Measurements from ENCODE around the gene UNC50.

UNC50 gene, protein sequence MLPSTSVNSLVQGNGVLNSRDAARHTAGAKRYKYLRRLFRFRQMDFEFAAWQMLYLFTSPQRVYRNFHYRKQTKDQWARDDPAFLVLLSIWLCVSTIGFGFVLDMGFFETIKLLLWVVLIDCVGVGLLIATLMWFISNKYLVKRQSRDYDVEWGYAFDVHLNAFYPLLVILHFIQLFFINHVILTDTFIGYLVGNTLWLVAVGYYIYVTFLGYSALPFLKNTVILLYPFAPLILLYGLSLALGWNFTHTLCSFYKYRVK

DNA sequence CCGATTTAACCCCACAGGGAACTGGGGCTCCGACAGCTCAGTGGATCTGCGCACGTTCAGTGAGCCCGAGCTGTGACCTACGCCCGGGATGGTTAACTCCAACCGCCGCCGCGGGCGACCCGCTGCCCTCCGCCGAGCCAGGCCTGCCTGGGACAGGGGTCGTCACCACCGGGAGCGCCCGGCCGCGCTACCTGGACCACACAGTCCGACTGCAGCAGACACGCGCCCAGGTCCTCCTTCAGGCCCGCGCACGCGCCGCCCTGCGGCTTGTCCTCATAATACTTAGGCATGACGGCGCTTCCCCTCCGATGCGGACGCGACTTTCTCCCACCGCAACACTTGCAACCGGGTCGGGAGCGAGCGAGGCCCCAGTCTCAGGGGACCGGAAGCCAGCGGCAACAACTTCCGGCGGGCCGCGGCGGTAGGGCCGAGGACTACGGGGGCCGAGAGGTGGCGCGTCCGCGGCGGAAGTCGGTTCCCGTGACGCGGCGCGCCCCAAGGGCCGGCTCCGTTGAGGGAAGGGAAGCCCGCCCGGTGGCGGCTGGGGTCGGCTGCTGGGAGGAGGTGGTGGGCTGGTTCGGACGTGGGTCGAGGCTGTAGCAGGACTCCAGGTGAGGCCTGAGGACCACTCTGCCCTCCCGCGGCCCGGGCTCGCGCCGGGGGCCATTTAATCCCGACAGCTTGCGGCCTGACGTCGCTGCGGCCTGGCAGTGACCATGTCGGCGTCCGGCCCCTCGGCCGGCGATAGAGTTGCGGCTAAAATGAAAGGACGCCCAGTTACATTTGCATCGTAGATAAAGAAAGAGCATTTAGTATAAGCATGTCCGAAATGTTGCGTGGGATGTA, at the start of gene UNC50, which contains the start of gene COA5:
Gene UNC50 (plus strand): TSS at position 474 of the 846 bp plus-strand sequence. CDS start 1,171 bp downstream, outside the sequence.
Gene COA5 (minus strand): TSS at position 397 of the 846 bp plus-strand sequence. CDS start 107 bp downstream, at position 290.
- Mint-ChIP-seq H3K27ac (peak within 1 kb of the TSS; percentile 97), H3K9me3 (no peaks in the 10 kb centered on the region), H3K36me3 (peaks cover 6% of the 10 kb centered on the region), H3K27me3 (no peaks in the 10 kb centered on the region), H3K4me1 (peaks cover 40% of the 10 kb centered on the region), H3K4me3 (peak within 1 kb of the TSS; percentile 97)
- peak; percentile 82 to 86 for DNase-seq (ENCODE audit: low spot score in 2 of 2)
- ATAC-seq (ENCODE audit: low read depth), result peak; percentile 87

DNA sequence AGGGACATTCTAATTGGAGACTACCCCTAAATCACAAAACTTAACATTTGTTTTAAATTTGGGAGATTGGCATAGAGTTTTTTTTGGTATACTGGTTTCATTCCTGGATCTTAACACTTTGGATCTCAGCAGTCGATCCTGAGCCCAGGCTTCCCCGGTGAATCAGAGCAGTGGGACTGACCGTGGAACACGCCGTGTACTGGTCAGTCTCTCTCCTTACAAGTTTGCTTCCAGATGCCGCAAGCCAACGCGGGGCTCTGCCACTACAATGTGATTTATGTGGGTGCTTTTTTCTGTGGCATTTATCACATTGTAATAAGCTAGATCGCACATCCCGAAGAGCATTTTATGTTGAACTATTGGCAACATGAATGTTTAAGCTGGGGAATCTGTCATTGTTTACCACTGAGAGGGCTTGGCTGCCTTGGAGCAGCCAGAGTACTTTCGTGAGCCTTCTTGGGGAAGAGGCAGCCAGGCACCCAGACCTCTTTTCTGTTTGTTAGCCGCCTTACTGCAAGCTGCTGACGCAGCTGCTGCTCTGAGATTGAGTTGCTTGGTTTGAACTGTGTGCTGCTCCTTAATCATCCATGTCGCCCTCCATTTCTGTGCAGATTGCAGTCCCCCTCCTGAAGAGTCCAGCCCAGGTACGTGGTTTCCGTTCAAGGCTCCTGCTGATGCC, 49.4 kb upstream of the UNC50 start:
- DNase-seq (ENCODE audit: low spot score in 2 of 2) (no peak), ATAC-seq (ENCODE audit: low read depth) (no peak)
- H3K36me3 Mint-ChIP-seq, result peaks cover 10% of the 10 kb centered on the region
- H3K27ac Mint-ChIP-seq, result peak overlapping the region; percentile 68
- no peaks in the 10 kb centered on the region for H3K27me3 Mint-ChIP-seq
- H3K4me1 Mint-ChIP-seq, result peaks cover 19% of the 10 kb centered on the region
- no peaks in the 10 kb centered on the region for H3K9me3 Mint-ChIP-seq
- no peak overlapping the region for H3K4me3 Mint-ChIP-seq

DNA sequence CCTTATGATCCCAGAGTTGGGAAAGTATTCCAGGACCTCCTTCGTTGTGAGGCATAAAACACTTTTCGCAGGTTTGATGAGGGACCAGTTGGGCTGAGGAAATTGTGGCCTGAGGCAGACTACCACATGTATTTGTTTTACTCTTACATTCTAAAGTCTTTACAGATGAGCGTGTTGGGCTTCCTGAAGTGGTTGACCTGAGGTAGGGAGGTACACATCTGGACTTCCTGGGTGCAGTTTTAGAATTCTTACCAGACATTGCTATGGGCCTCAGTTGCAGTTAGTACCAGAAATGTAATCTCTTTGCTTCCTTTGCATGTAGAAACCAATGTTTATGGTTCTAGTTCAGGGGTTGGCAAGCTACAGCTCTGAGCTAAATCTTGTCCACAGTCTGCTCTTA, 48.8 kb upstream of the UNC50 start:
- no peak overlapping the region for H3K4me3 Mint-ChIP-seq

DNA sequence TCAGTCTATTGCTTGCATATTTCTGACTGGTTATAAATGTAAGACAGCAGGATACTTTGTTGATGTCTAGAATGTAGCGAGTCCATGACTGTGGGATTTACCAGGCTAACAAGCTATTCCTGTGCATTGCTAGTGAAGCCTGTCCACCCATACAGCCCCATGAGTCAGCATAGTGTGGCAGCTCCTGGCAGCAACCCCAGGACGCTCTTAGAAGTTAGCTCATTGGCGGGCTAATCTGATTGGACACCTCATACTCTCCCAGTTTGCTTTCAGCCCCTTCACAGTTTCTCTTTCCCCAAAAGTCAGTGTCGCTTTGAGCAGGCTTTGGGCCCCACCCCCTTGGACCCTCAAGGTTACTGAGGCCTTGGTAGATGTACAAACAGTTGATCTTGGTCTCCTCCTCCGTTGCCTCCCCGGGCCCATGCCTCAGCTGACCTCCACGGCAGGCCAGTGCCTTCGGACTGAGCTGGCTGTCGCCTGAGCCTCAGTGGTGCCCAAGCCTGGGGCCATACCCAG, 48.1 kb upstream of the UNC50 start:
- Mint-ChIP-seq H3K9me3 (no peaks in the 10 kb centered on the region), H3K27ac (no peak overlapping the region), H3K36me3 (peaks cover 7% of the 10 kb centered on the region), H3K27me3 (no peaks in the 10 kb centered on the region), H3K4me1 (peaks cover 19% of the 10 kb centered on the region), H3K4me3 (no peak overlapping the region)
- no peak for DNase-seq (ENCODE audit: low spot score in 2 of 2)
- no peak for ATAC-seq (ENCODE audit: low read depth)

More for the DNA sequence above, 48.8 kb upstream of the UNC50 start:
- peak overlapping the region; percentile 68 for H3K27ac Mint-ChIP-seq
- peaks cover 10% of the 10 kb centered on the region for H3K36me3 Mint-ChIP-seq
- H3K4me1 Mint-ChIP-seq, result peaks cover 19% of the 10 kb centered on the region
- H3K9me3 Mint-ChIP-seq, result no peaks in the 10 kb centered on the region
- ATAC-seq (ENCODE audit: low read depth), result no peak
- DNase-seq (ENCODE audit: low spot score in 2 of 2), result no peak
- H3K27me3 Mint-ChIP-seq, result no peaks in the 10 kb centered on the region

DNA sequence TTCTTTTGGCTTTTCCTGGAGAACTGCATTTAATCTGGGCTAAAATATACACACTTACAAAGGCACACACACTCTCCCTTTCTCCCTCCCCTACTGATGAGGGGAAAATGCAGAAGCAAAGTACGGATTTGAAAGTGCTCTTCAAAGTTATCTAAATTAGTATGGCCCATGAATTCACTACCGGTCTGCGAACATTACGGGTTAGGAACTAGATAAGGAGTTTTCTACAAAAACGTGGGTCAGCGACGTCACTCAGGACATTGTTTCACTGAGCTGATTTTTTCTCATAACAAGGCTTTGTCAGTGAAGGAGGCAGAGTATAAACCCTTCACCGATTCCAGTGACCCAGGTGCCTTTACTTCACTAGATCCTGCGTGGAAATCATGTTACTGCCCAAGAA, 47.4 kb upstream of the UNC50 start:
- ATAC-seq (ENCODE audit: low read depth) (no peak), DNase-seq (ENCODE audit: low spot score in 2 of 2) (no peak)
- Mint-ChIP-seq H3K9me3 (no peaks in the 10 kb centered on the region), H3K27me3 (no peaks in the 10 kb centered on the region), H3K36me3 (peaks cover 6% of the 10 kb centered on the region), H3K27ac (no peak overlapping the region), H3K4me1 (peaks cover 15% of the 10 kb centered on the region), H3K4me3 (no peak overlapping the region)

DNA sequence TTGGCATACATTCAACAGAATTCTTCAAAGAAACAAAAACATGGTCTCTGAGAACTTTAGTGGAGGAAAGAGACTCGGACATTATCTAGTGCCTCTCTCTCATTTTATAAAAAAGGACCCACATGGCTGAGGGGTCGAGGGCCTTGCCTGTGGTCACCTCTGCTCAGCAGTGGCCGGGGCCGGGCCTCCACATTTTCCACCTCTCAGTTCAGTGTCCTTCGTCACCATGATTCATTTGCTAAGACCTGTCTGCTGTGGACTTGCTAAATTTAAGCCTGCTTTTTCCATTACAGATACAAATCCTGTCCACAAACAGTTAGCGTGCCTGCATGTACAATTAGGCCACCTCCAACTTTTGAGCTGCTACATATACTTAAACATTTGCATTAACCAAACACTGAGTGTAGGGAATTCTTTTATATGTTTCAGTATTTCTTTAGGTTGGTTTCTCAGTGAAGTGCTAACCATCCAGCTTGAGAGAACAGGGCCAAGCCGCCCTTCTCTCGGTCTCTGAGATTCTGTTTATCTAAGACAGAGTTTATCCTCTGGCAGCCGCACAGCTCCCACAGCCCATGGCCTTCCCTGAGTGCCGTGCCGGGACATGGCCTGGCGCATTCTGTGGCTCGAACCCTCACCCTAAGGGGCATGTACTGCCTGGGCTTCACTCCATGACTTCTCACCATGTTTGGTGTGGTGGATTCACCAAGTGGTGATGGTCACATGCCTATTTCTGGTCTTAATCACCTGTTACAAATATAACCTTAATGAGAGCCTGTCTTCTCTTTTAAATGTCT, 46.3 kb upstream of the UNC50 start:
- Mint-ChIP-seq H3K27ac (no peak overlapping the region), H3K9me3 (no peaks in the 10 kb centered on the region), H3K36me3 (peaks cover 14% of the 10 kb centered on the region), H3K4me1 (peaks cover 8% of the 10 kb centered on the region), H3K27me3 (no peaks in the 10 kb centered on the region), H3K4me3 (no peak overlapping the region)
- DNase-seq (ENCODE audit: low spot score in 2 of 2) (no peak), ATAC-seq (ENCODE audit: low read depth) (no peak)

DNA sequence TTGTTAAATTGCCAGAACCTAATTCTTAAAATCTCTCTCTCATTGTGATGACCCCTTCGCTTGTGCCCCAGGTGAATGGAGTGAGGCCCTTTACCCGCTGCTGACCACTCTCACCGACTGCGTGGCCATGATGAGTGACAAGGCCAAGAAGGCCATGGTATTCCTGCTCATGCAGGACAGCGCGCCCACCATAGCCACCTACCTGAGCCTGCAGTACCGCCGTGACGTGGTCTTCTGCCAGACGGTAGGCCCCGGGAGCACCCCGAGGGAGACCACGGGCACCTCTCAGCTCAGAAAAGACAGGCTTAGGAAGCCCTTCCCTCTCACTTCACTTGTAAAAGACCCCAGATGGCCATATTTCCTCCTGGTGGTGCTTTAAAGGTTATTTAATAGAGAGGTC, 45.0 kb upstream of the UNC50 start:
- peaks cover 8% of the 10 kb centered on the region for H3K4me1 Mint-ChIP-seq
- no peak for DNase-seq (ENCODE audit: low spot score in 2 of 2)
- H3K4me3 Mint-ChIP-seq, result no peak overlapping the region
- peaks cover 15% of the 10 kb centered on the region for H3K36me3 Mint-ChIP-seq
- no peak for ATAC-seq (ENCODE audit: low read depth)
- no peaks in the 10 kb centered on the region for H3K9me3 Mint-ChIP-seq
- no peak overlapping the region for H3K27ac Mint-ChIP-seq
- H3K27me3 Mint-ChIP-seq, result no peaks in the 10 kb centered on the region

DNA sequence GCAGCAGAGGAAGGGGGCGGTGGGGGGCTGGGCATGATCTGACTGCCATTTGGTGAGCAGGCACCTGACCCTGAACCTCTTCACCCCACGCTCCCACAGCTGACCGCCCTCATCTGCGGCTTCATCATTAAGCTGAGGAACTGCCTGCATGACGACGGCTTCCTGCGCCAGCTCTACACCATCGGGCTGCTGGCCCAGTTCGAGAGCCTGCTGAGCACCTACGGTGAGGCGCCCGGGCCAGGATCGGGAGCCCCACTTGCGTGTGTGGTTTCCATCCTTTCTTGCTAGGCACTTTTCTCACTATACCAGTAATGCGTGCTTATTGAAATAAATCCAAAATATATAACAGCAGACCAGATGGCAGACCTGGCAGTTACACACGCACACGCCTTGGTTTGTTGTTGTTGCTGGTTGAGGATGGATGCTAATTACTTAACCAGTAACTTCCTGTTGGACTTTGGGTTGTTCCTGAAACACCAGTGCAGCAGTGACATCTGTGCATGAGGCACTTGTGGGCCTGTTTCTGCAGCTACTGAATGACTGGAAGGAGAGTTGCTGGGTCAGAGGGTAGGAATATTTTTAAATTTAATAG, 43.8 kb upstream of the UNC50 start:
- H3K9me3 Mint-ChIP-seq, result no peaks in the 10 kb centered on the region
- H3K4me1 Mint-ChIP-seq, result peaks cover 7% of the 10 kb centered on the region
- no peak overlapping the region for H3K27ac Mint-ChIP-seq
- peaks cover 18% of the 10 kb centered on the region for H3K36me3 Mint-ChIP-seq
- H3K4me3 Mint-ChIP-seq, result no peak overlapping the region
- ATAC-seq (ENCODE audit: low read depth) (no peak), DNase-seq (ENCODE audit: low spot score in 2 of 2) (no peak)
- no peaks in the 10 kb centered on the region for H3K27me3 Mint-ChIP-seq

DNA sequence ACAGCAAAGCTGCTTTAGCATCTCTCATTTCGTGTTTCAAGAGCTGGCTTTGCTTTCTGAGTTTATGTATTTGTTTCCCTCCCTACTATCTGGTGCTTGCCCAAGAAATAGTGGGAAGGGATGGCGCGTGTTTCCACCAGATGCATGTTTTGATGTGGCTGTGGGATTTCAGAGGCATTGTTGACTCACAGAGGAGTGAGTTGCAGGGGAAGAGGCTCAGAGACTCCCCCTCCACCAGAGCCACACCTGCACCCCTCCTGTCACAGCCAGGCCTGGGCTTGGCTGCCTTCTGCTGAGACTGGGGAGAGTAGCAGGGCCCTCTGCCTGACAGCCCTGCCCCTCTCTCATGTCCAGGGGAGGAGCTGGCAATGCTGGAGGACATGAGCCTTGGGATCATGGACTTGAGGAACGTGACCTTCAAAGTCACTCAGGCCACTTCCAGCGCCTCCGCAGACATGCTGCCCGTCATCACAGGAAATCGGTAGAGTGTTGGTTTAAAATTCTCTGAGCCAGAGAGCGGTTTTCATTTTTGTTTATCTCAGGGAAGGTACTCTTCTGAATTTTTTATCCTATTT, 43.0 kb upstream of the UNC50 start:
- no peak for DNase-seq (ENCODE audit: low spot score in 2 of 2)
- Mint-ChIP-seq H3K4me3 (no peak overlapping the region), H3K9me3 (no peaks in the 10 kb centered on the region), H3K36me3 (peaks cover 26% of the 10 kb centered on the region), H3K4me1 (peaks cover 3% of the 10 kb centered on the region), H3K27ac (no peak overlapping the region), H3K27me3 (no peaks in the 10 kb centered on the region)
- ATAC-seq (ENCODE audit: low read depth), result no peak

DNA sequence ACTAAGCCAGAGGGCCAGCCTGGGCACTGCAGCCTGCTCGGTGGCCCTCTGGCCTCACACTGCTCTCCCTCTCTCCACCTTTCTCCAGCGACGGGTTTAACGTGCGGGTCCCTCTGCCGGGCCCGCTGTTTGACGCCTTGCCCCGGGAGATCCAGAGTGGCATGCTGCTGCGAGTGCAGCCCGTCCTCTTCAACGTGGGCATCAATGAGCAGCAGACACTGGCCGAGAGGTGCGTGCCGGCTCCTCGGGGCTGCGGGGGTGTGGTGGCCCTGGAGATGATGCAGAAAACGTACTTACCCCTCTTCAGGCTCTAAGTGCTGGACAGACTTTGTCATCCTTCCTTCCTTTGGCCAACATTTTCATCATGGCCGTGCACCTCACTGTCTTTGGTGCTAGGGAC, 42.4 kb upstream of the UNC50 start:
- ATAC-seq (ENCODE audit: low read depth) (no peak), DNase-seq (ENCODE audit: low spot score in 2 of 2) (no peak)
- H3K9me3 Mint-ChIP-seq, result no peaks in the 10 kb centered on the region
- no peaks in the 10 kb centered on the region for H3K27me3 Mint-ChIP-seq
- H3K36me3 Mint-ChIP-seq, result peaks cover 25% of the 10 kb centered on the region
- no peak overlapping the region for H3K4me3 Mint-ChIP-seq
- H3K4me1 Mint-ChIP-seq, result peaks cover 3% of the 10 kb centered on the region
- no peak overlapping the region for H3K27ac Mint-ChIP-seq

DNA sequence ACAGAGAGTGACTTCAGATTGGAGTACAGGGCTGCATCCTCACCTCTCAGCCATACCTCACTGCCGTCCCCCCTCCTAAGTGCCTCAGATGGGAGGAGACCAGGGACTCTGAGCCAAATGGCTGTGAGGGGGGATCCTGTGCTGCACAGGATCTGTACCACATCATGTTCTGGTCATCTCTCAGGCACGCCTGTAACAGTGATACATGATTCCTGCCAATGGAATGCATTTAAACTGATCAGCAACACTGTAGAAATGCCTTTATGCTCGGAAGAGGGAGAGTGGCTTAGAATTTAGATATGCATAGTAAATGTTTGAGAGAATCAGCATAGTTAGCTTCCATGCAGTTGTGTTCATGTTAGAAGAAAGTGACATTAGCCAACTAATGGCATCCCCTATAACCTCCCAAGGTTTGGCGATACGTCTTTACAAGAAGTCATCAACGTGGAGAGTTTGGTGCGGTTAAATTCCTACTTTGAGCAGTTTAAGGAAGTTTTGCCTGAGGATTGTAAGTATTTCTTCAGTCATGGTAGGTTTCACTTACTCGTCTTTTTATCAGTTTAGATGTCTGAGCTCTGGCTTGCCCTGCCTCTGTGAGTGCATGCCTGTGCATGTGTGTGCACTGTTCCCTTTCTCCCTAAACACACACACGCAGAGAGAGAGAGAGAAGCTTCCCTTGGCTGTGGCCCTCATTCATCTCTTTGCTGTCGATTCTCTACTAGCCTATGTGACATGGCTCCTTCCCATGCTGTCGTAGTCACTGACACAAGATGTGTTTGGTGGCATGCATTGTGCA, 40.0 kb upstream of the UNC50 start:
- Mint-ChIP-seq H3K27ac (no peak overlapping the region), H3K4me3 (no peak overlapping the region), H3K27me3 (no peaks in the 10 kb centered on the region), H3K36me3 (peaks cover 24% of the 10 kb centered on the region), H3K9me3 (no peaks in the 10 kb centered on the region), H3K4me1 (peaks cover 3% of the 10 kb centered on the region)
- DNase-seq (ENCODE audit: low spot score in 2 of 2), result no peak
- ATAC-seq (ENCODE audit: low read depth), result no peak

DNA sequence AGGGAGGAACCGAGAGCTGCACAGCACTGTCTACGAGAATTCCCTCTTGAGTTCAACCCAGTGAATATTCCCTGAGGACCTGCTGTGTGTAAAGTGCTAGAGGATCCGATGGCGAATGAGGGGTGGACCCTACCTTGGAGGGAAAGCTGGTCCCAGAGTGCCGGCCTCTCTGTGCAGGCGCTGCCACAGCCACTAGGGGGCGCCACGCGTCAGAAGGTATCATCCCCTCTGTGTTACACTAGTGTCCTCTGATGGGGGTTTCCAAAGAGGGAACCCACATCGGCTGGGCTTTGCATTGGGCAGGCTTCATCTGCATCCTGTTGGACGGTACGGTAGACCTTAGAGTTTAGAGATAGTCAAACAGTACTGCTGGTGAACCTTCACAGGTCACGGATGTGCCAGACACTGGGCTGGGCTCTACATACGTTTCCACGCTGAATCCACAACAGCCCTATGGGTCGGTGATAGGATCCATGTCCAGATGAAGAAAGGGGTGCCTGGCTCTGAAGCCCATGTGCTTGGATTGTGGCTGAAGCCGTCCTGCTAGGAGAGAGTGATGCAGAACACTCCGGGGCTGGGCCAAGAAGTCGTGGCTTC, 39.1 kb upstream of the UNC50 start:
- DNase-seq (ENCODE audit: low spot score in 2 of 2), result peak; percentile 58 to 71
- H3K27ac Mint-ChIP-seq, result peak overlapping the region; percentile 66
- no peaks in the 10 kb centered on the region for H3K9me3 Mint-ChIP-seq
- H3K27me3 Mint-ChIP-seq, result no peaks in the 10 kb centered on the region
- no peak overlapping the region for H3K4me3 Mint-ChIP-seq
- peaks cover 24% of the 10 kb centered on the region for H3K36me3 Mint-ChIP-seq
- peak; percentile 93 for ATAC-seq (ENCODE audit: low read depth)
- peaks cover 3% of the 10 kb centered on the region for H3K4me1 Mint-ChIP-seq
